ENCODE measurements around the gene F7.
A peak's percentile ranks its signal among the peaks of the same experiment; 100 is the strongest.

The F7 gene

GRCh38 chr13:113141601-113141970, 36.0 kb downstream of the F7 start:
- no peak for DNase-seq

DNA sequence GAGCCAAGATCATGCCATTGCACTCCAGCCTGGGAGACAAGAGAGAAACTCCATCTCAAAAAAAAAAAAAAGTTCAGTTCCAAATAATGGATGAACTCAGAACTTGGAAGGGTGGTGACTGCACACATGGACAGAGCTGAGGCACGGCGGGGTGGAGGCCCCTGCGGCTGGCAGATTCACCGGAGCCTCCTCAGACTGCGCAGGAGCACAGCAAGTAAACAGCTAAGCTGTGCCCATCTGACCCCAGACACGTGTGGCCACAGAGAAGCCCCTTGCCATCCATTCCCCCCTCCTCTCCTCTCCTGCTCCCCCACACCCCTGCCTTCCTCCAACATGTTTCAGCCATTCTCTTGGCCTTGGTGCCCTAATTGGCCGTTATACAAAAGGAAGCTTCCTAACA, 37.3 kb downstream of the F7 start:
- no peak for DNase-seq

GRCh38 chr13:113143466-113144254, 38.1 kb downstream of the F7 start:
- DNase-seq = no peak

DNA sequence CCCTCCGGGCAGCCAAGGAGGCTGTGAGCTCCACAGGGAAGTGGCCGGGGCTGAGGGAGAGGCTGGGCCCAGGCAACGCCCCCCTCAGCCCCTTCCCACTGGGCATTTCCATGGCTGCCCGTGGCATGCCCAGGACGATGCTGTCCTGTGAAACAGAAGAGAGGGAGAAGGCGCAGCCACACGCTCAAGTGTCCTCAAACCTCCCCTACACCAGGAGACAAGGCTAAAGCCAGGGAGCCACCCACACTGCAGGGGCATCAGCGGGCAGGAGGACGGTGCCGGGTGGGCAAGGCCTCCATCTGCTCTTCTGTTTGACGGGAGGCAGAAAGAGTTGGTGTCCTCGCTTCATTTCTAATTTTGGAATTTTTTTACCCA, 38.7 kb downstream of the F7 start:
- no peak for DNase-seq

GRCh38 chr13:113145496-113145895, 39.9 kb downstream of the F7 start:
- peak; percentile 63 for DNase-seq

DNA sequence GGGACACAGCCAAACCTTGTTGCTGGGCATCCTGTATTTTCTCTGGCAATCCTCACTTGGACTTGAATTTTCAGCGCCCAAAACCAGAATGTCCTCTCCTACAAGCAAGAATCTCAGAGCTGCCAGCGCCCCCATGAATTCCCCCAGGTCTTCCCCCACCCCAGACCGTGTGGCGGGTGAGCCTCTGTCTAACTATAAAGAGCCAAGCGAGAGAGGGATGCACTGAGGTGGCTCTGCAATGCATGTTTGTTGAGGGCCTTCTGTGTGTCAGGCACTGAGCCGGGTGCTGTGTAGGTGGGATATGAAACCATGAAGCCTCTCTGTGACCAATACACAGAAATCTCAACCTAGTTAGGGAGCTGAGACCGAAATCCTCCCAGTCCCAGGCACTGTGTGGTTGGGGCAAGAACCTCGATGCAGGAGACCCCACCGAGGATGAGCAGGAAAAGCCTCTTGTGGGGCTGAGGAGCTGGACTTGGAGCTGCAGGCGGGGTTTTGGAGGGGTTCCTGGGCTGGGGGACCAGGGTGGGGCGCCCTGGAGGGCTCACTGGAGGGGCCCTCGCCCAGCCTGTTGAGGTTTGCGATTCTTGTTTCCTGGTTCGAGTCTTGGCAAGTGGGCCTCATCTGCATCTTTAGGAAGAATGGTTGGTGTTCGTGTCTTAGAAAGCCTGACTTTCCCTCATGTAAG, 40.5 kb downstream of the F7 start:
- no peak for DNase-seq

GRCh38 chr13:113146750-113147149, 41.2 kb downstream of the F7 start:
- DNase-seq = no peak

- DNase-seq = no peak
Observed at GRCh38 chr13:113147206-113147605, 41.6 kb downstream of the F7 start.

DNA sequence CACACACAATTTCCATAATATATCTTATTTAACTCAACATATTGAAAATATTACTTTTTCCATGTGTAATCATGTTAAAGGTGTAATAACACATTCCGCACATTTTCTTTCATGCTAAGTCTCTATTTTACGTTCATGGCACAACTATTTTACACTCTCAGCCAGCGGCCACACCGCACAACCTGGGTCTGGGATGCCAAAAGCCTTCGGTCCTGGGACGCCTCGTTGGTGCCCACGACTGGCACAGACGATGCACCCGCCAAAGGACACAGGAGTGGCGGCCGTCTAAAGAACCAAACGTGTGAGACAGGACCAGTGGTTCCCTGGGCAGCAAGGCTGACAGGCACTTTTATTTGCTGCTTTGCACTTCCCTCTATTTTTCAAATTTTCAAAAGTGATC, 42.8 kb downstream of the F7 start:
- no peak for DNase-seq

- DNase-seq = no peak
Observed at GRCh38 chr13:113148940-113149503, 43.4 kb downstream of the F7 start.

DNA sequence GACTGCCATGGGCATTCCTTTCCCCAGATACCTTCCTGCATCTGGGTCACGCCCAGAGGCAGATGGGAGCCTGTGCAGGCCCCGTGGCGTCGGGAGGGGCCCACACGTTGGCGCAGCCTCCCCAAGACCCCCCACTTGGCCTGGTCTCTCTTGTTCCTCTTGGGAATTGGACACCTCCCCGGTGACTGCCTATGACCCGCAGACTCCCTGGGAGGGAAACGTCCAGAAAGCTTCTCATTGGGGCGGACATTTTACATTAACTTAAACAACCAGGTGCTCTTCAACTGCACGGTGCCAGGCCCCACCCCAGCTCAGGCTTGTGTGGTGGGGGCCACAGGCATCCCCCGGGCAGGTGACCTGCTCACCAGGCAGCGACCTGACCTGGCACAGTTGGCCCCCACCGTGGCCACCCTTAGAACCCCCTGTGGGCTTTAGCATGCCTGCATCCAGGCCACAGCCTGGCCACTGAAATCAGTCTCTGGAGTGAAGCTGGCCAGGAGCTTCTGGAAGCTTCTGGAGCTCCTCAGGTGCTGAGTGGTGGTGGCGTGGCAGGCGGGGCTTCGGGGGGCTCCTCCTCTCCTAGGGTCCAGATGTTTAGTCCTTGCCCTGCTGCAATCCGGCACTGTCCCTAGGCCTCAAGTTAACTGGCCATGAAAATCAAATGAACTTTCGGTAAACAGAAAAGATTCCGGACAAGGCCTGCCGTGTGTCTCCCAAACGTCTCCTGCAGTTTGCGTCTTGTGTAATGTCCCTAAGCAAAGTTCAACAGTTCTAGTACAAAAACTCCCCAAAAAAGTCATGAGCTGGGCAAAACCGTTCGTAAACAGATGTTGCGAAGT, 44.3 kb downstream of the F7 start:
- no peak for DNase-seq

DNA sequence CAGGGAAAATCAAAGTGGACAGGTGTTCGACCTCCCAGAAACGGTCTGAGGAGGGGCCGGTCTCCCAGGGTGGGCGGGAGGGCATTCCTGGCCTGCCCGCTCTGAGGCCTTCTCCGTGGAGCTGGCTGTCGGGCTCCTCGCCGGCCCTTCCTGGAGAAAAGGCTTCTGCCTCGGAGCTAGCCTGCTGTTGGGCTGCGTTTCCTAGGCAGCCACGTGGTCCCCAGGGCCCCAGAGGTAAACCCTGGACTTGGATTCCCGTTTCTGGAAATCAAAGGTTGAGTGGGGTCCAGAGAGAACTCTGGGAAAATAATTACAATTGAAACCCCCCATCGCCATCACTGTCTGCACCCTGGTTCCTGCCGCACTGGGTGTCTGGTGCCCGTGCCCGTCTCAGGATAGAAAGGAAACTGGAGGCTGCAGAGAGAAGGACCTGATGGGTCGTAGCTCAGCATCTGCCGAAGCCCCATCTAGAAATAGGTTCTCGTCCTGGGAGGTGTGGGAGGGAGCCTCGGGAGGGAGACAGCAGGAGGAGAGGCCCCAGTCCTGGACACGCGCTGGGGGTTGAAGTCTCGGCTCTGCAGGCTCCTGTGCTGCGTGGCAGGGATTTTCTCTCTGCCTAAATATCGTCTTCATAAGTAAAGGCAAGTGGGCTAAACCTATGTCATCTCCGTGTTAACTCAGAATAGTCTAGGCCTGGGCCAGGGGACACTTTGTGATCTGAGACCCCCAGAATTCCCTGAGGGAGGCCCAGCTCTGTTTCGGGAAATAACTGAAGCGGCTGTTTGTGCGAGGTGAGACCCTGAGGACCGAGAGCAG, 45.2 kb downstream of the F7 start:
- no peak for DNase-seq

DNA sequence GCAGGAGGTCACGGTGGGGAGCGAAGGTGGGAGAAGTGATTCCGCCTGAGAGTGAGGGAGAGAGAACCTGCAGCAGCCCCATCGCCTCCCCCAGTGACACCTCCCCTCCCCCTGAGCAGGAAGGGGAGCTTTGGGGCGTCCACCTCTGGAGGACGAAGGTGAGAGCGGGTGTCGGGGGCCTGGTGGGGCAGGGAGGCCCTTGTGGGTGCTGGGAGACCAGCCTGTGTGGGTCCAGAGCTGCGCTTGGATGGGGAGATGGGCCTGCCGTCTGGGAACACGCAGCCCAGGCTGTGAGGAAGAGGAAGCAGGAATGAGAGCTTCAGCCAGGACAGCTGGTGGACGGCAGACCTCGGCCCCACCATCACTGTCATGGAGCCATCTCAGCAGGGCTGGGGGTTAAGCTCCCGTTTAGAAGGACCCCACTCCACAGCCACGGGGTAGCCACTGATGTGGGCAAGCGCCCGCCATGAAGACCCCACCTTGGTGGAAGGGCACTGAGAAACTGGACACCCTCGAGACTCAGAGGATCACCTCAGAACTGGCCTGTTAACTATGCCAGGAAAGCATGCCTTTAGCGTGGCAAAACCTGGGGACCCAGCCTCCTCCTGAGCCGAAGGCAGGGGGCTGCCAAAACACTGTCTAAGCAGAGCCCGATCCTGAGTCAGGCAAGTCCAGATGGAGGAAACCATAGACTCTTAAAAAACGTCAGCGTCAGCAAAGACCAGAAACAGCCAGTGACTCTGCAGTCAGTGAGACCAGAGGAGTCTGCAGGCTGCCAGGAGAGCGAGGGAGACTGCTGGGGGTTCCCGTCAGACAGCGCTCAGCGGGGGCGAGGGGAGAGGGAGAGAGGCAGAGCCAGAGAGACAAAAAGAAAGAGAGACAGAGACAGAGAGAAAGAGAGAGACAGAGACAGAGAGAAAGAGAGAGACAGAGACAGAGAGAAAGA, 46.4 kb downstream of the F7 start:
- DNase-seq = no peak

- no peak for DNase-seq
Observed at GRCh38 chr13:113152691-113152983, 47.0 kb downstream of the F7 start.

DNA sequence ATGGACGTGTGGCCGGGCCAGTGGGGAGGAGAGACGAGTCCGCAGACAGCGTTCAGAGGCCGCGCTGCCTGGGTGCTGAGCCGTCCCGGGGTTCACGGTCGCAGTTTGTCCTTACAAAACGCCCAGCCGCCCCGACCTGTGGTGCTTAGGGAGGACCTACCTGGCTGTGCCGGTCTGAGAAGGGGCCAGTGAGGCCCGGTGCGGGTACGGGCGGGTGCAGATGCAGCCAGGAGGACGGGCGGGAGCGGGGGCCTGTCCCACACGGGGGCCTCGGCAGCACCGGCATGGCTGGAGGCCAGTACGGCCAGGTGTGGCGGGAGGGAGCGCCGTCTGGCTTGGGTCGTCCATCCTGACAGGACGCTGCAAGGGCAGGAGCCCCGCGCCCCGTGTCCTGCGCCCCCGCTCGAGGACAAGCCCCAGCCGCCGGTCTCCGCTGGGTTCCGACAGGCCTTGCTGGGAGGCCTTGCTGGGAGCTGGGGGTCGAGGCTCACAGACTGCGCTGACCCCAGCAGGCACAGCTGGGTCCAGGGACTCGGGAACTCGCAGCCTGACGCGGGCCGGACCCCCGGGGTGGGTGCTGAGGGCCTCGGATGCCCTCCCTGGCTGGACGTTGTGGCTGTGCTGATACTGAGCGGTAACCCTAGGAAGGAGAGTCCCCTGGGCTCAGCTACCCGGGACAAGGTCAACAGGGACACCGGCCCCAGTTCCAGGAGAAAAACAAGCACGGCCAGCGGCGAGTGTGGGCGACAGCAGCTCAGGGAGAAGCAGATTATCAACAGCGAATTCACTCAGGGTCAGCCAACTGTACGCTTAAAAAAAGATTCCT, 47.6 kb downstream of the F7 start:
- no peak for DNase-seq

GRCh38 chr13:113153810-113154748, 48.5 kb downstream of the F7 start:
- DNase-seq = peak; percentile 68

DNA sequence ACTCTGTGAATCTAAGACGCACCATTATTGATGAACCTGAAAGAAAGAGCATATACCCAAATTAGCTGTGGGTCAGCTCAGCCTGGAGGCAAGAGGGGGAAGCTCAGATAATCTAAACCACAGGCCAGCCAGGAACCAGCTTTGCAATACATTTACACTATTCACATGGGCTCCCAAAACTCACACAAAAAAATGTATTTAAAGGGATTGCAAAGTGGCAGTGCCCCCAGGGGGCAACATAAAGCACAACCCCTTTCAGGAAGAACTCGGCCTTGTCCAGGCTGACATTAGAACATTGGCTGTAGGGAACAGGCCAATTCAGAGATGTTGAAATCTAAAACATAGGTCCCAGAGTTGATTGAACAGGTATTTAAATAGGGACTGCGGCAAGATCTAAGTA, 49.6 kb downstream of the F7 start:
- no peak for DNase-seq

- DNase-seq = no peak
Observed at GRCh38 chr13:113155982-113156655, 50.5 kb downstream of the F7 start.

Measured in activated naive CD4-positive, alpha-beta T cell treated with Interleukin-2 at 50 U/mL for 16 hours (primary cell).